A673 (cell line): Measurements from ENCODE around the gene MYO7A. TPM values are rescaled to one million over a fixed set of nuclear protein-coding genes. Genes with fewer than 3 reads are reported as not detected.

Experiments used
- BruUV-seq: library from RNA; stranded (reverse); fragments of 400-500 nt; replicated peaks from 2 replicates; lab custom pipeline; 2021; lab: Mats Ljungman, UMichigan
- CTCF ChIA-PET: fragments of 300-600 bp; sonication (Branson Sonifier 250); formaldehyde crosslinking; loops from one replicate; lab custom pipeline; 2022; ENCODE audit warnings: antibody characterized with exemption; lab: Charles Lee
- POLR2A ChIA-PET: fragments of 300-600 bp; sonication (Branson Sonifier 250); formaldehyde crosslinking; loops from one replicate; lab custom pipeline; 2022; ENCODE audit warnings: antibody characterized with exemption; ENCODE audit not compliant: low non-redundant PET; lab: Charles Lee
- DNase-seq: peaks from one replicate; pipeline ENCODE4 v3.0.0-alpha.2; 2015; ENCODE audit warnings: low spot score
- H3K27ac ChIP-seq: fragments of 200-600 bp; sonication (generic); 2 replicates; pipeline ENCODE4 v1.5.1; 2016; ENCODE audit warnings: mixed run types, low read depth, mild to moderate bottlenecking, mixed read lengths, antibody characterized with exemption, low read length; ENCODE audit not compliant: poor library complexity, severe bottlenecking
- H3K27me3 ChIP-seq: fragments of 200-600 bp; sonication (generic); replicated peaks from 2 replicates; pipeline ENCODE4 v1.6.1; 2017; ENCODE audit warnings: mixed run types, low read depth, mild to moderate bottlenecking, mixed read lengths, antibody characterized with exemption, low read length; ENCODE audit not compliant: insufficient read depth, poor library complexity
- H3K36me3 ChIP-seq: fragments of 200-600 bp; sonication (generic); 2 replicates; pipeline ENCODE4 v1.6.1; 2016; ENCODE audit warnings: mixed run types, mild to moderate bottlenecking, mixed read lengths, antibody characterized with exemption, low read length; ENCODE audit not compliant: insufficient read depth, poor library complexity, severe bottlenecking
- H3K4me1 ChIP-seq: fragments of 200-600 bp; sonication (generic); 2 replicates; pipeline ENCODE4 v1.6.1; 2017; ENCODE audit warnings: mixed run types, mild to moderate bottlenecking, mixed read lengths, antibody characterized with exemption, low read length; ENCODE audit not compliant: insufficient read depth, poor library complexity, severe bottlenecking
- H3K4me3 ChIP-seq: fragments of 200-600 bp; sonication (generic); 2 replicates; pipeline ENCODE4 v1.5.1; 2016; ENCODE audit warnings: low read depth, mixed run types, mild to moderate bottlenecking, mixed read lengths, low read length; ENCODE audit not compliant: poor library complexity, severe bottlenecking
- H3K9me3 ChIP-seq: fragments of 200-600 bp; sonication (generic); 2 replicates; pipeline ENCODE4 v1.6.1; 2016; ENCODE audit warnings: mixed run types, low read depth, mild to moderate bottlenecking, mixed read lengths, antibody characterized with exemption, low read length; ENCODE audit not compliant: poor library complexity, severe bottlenecking
- CTCF ChIP-seq: fragments of 300-800, 200-600 bp; sonication (generic); conservative IDR thresholded peaks from 2 replicates; pipeline ENCODE4 v1.5.1; 2017; ENCODE audit warnings: low read depth, mild to moderate bottlenecking, antibody characterized with exemption, low read length, moderate library complexity, mixed read lengths
- EZH2 ChIP-seq: fragments of 200-600 bp; sonication (generic); IDR thresholded peaks from 2 replicates; pipeline ENCODE4 v1.6.1; 2017; ENCODE audit warnings: borderline replicate concordance, low read depth, mild to moderate bottlenecking, mixed read lengths, antibody characterized with exemption, low read length; ENCODE audit not compliant: poor library complexity, severe bottlenecking
- intact Hi-C: fragments of 100-400 bp; cut with micrococcal nuclease; formaldehyde crosslinking; loops from one replicate; pipeline ENCODE4 v1.10.0; 2022; ENCODE audit not compliant: unreplicated experiment
- total RNA-seq: library from RNA; stranded (reverse); gene quantifications from 2 replicates; pipeline ENCODE4 v1.2.3, GENCODE V29; 2021

The MYO7A gene
- total RNA-seq, 1 experiment from 2014 or later: not detected

- Histone ChIP-seq H3K36me3 (no peaks in the 10 kb centered on the region), H3K4me1 (no peaks in the 10 kb centered on the region), H3K27ac (no peak overlapping the region), H3K4me3 (no peak overlapping the region), H3K9me3 (no peaks in the 10 kb centered on the region), H3K27me3 (no peaks in the 10 kb centered on the region)
- intact Hi-C loops: no loop called here
- ChIA-PET CTCF (interaction anchor here (0.6 kb wide), 1 partner anchor 1359 kb away, joined by 4 read pairs; no protein-coding TSS in a partner anchor), POLR2A (no interaction called here)
- TF ChIP-seq EZH2: no peak
- DNase-seq: no peak
- no TSS peak for BruUV-seq
Measured at GRCh38 chr11:77203901-77204753, 76.1 kb downstream of the MYO7A start.

- CTCF ChIA-PET: no interaction called here
- no TSS peak for BruUV-seq
- Histone ChIP-seq H3K27ac (no peak overlapping the region), H3K4me1 (no peaks in the 10 kb centered on the region), H3K4me3 (no peak overlapping the region), H3K9me3 (no peaks in the 10 kb centered on the region), H3K27me3 (no peaks in the 10 kb centered on the region), H3K36me3 (no peaks in the 10 kb centered on the region)
- POLR2A ChIA-PET: no interaction called here
- intact Hi-C loops: no loop called here
- no peak for DNase-seq
- no peak for TF ChIP-seq EZH2
- TF ChIP-seq CTCF: no peak
Measured at GRCh38 chr11:77204754-77205466, 76.9 kb downstream of the MYO7A start.

- Histone ChIP-seq H3K9me3 (no peaks in the 10 kb centered on the region), H3K4me3 (no peak overlapping the region), H3K27me3 (no peaks in the 10 kb centered on the region), H3K36me3 (no peaks in the 10 kb centered on the region), H3K4me1 (no peaks in the 10 kb centered on the region), H3K27ac (no peak overlapping the region)
- ChIA-PET CTCF (no interaction called here), POLR2A (no interaction called here)
- no TSS peak for BruUV-seq
- no peak for DNase-seq
- TF ChIP-seq EZH2: no peak
- no peak for TF ChIP-seq CTCF
- intact Hi-C loops: no loop called here
Measured at GRCh38 chr11:77205467-77206263, 77.6 kb downstream of the MYO7A start.
